ENCODE results near the gene HAUS5.
A peak's percentile ranks its signal among the peaks of the same experiment; 100 is the strongest.

HAUS5 gene

DNA sequence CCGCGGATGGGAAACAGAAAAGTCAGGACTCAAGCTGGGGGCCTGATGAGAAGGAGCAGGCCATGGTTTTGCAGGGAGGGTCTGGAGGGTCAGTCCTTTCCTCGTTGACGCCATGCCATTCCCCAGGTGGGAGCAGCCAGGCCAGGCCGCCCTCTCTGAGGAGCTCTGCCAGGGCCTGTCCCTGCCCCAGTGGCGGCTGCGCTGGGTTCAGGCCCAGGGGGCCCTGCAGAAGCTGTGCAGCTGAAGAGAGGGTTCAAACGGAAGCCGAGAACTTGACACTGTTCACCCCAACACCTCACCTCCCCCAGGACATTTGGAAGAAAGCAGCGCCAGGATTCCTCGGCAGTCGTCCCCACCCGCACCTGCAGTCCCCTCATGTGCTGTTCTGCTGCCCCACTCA is 10.2 kb downstream of the HAUS5 start:
- Mint-ChIP-seq H3K9me3 (no peaks in the 10 kb centered on the region), H3K4me3 (no peak overlapping the region), H3K4me1 (no peaks in the 10 kb centered on the region), H3K27ac (peak overlapping the region; percentile 86), H3K36me3 (peaks cover 28% of the 10 kb centered on the region)
- no peak for DNase-seq (ENCODE audit: low spot score in 2 of 2)
- no peak for ATAC-seq

DNA sequence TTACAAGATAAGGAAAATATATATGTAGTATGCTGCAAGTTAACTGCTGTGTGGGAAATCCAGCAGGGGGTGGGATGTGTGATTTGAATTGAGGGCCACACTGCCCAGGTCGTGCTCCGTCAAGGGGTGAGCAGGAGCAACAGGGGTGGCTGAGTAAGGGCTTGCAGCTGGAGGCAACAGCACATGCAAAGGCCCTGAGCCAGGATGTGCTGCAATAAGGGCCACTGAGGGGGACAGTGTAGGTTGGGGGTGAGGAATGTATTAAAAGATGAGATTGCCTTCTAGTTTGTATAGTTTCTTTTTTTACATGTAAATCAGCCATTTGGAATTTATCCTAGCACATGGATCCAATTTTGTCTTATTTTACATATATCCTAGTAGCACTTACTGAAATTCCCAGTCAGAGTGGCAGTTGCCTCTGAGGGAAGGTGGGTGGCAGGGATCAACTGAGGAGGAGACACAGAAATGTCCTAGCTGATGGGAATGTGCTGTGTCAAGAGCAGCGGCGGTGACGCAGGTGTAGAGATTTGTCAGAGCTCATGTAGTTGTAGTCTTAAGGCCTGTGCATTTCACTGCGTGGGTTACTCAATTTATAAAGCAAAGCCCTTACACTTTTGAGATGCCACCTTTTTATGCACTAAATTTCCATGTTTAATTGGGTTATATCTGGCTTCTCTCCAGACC is 10.9 kb downstream of the HAUS5 start:
- ATAC-seq = no peak
- H3K4me1 Mint-ChIP-seq = peaks cover 6% of the 10 kb centered on the region
- no peak overlapping the region for H3K4me3 Mint-ChIP-seq
- H3K27ac Mint-ChIP-seq = peak overlapping the region; percentile 86
- peaks cover 24% of the 10 kb centered on the region for H3K36me3 Mint-ChIP-seq
- no peaks in the 10 kb centered on the region for H3K9me3 Mint-ChIP-seq
- no peak for DNase-seq (ENCODE audit: low spot score in 2 of 2)

DNA sequence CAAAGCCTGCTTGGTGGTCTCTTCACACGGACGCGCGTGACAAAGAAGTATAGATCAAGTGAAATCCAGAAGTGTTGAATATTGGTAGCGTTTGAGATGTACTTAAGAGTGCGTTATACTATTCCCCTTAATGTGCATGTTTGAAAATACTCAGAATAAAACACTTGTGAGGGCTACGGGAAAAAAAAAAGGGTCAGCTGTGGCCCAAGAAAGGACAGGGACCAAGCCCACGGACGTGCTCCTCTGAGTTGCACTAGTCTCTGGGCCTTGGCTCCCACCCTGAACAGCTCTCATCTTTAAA is 15.7 kb downstream of the HAUS5 start:
- H3K4me3 Mint-ChIP-seq = peak overlapping the region; percentile 96
- peaks cover 57% of the 10 kb centered on the region for H3K36me3 Mint-ChIP-seq
- H3K4me1 Mint-ChIP-seq = peaks cover 25% of the 10 kb centered on the region
- ATAC-seq = no peak
- DNase-seq (ENCODE audit: low spot score in 2 of 2) = no peak
- H3K27ac Mint-ChIP-seq = peak overlapping the region; percentile 99
- no peaks in the 10 kb centered on the region for H3K9me3 Mint-ChIP-seq

DNA sequence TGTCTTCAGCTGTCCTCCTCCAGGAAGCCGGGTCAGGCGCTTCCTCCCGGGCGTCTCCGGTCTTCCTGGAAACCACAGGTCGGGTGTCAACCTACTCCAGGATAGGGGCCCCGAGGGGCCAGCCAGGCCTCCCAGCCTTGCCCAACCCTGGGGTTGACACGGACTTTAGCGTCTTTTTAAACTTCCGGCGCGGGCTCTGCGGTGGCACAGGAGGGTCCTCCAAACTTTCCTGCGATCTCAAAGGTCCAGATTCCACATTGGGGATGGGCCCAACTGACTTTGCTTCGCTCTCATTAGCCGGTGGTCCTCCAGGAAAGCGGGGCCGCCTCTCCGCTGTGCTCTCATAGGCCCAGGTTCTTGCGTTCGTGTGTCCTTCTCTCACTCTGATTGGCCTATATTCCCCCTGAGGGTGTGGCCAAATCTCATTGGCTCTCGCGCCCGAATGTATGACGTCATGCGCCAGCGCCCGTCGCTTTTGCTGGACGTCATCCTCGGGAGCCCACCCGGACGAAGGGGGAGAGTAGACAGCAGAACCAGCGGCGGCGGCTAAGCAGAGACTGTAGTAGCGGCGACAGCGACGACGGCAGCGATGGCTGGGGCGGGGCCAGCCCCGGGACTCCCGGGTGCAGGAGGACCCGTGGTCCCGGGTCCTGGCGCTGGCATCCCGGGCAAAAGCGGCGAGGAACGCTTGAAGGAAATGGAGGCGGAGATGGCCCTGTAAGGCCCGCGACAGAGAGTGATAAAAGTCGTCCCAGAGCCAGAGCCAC is 16.2 kb downstream of the HAUS5 start, which contains the start of gene RBM42:
RBM42 (plus strand) TSS at position 472 of the 767 bp plus-strand sequence; CDS start at position 590, 118 bp downstream.
- Mint-ChIP-seq H3K4me1 (peaks cover 28% of the 10 kb centered on the region), H3K4me3 (peak within 1 kb of the TSS; percentile 96), H3K36me3 (peaks cover 62% of the 10 kb centered on the region), H3K27ac (peak within 1 kb of the TSS; percentile 99), H3K9me3 (no peaks in the 10 kb centered on the region)
- DNase-seq (ENCODE audit: low spot score in 2 of 2) = peak; percentile 99
- ATAC-seq = peak; percentile 100

DNA sequence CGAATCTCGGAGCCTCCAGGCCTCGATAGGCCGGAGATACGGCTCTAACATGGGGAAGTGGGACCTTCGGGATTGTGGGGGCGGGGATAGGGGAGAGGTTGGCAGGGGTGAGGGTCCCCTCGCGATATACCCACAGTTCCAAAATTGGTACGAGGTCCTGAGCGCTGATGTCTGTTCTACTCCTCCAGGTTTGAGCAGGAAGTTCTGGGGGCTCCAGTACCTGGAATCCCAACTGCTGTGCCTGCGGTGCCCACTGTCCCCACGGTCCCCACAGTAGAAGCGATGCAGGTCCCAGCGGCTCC is 16.7 kb downstream of the HAUS5 start:
- no peak for DNase-seq (ENCODE audit: low spot score in 2 of 2)
- H3K36me3 Mint-ChIP-seq = peaks cover 65% of the 10 kb centered on the region
- H3K4me3 Mint-ChIP-seq = peak overlapping the region; percentile 96
- H3K4me1 Mint-ChIP-seq = peaks cover 28% of the 10 kb centered on the region
- no peak for ATAC-seq
- H3K27ac Mint-ChIP-seq = peak overlapping the region; percentile 99
- H3K9me3 Mint-ChIP-seq = no peaks in the 10 kb centered on the region

DNA sequence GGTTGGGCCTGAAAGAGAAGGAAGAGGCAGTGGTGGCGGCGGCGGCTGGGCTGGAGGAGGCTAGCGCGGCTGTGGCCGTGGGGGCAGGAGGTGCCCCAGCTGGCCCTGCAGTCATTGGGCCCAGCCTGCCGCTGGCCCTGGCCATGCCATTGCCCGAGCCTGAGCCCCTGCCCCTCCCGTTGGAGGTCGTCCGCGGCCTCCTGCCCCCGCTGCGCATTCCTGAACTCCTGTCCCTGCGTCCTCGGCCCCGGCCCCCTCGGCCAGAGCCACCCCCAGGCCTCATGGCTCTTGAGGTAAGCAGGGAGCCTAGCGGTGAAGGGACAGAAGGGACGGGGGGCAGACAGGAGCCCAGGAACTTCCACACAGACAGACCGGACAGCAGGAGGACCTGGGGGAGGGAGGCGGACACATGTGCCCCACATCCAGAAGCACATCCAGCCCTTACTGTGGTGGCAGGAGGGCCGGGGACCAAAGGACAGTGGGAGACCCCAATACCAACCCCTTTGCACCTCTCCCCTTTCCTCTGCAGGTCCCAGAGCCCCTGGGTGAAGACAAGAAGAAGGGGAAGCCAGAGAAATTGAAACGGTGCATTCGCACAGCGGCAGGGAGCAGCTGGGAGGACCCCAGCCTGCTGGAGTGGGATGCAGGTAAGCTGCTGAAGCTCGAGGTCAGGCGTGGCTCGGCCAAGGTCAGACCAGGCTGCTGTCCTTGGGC is 21.3 kb downstream of the HAUS5 start:
- H3K27ac Mint-ChIP-seq = no peak overlapping the region
- ATAC-seq = no peak
- peaks cover 94% of the 10 kb centered on the region for H3K36me3 Mint-ChIP-seq

DNA sequence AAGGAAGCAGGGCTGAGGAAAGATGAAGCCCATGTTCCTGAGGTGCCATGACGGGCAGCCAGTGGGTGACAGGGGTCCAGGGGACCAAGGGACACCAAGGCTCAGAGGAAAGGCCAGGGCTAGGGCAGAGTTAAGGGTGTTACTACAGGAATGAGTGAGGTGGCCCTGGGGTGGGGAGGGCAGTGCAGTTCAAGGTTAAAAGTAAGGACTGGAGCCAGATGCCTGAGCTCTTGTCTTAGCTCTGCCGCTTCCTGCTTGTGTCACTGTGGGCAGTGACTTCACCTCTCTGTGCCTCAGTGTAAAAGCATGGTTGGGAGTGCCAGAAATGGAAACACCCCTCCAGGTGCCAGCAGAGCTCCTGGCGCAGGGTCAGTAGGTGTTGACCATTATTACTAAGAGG is 24.1 kb downstream of the HAUS5 start:
- Mint-ChIP-seq H3K4me3 (no peak overlapping the region), H3K9me3 (no peaks in the 10 kb centered on the region), H3K27ac (peak overlapping the region; percentile 54), H3K4me1 (peaks cover 21% of the 10 kb centered on the region), H3K36me3 (peaks cover 68% of the 10 kb centered on the region)
- DNase-seq (ENCODE audit: low spot score in 2 of 2) (no peak), ATAC-seq (no peak)

More for the DNA sequence above, 21.3 kb downstream of the HAUS5 start:
- Mint-ChIP-seq H3K4me3 (no peak overlapping the region), H3K9me3 (no peaks in the 10 kb centered on the region), H3K4me1 (peaks cover 19% of the 10 kb centered on the region)
- no peak for DNase-seq (ENCODE audit: low spot score in 2 of 2)

DNA sequence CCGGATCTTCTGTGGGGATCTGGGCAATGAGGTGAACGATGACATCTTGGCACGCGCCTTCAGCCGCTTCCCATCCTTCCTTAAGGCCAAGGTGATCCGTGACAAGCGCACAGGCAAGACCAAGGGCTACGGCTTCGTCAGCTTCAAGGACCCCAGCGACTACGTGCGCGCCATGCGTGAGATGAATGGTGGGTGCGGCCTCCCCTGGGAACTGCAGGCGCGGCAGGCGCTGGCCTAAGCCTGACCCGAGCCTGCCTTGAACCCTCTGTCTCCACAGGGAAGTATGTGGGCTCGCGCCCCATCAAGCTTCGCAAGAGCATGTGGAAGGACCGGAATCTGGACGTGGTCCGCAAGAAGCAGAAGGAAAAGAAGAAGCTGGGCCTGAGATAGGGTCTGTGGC is 24.6 kb downstream of the HAUS5 start:
- H3K4me3 Mint-ChIP-seq = no peak overlapping the region
- H3K27ac Mint-ChIP-seq = peak overlapping the region; percentile 54
- H3K4me1 Mint-ChIP-seq = peaks cover 25% of the 10 kb centered on the region
- DNase-seq (ENCODE audit: low spot score in 2 of 2) = no peak
- H3K9me3 Mint-ChIP-seq = no peaks in the 10 kb centered on the region
- no peak for ATAC-seq
- peaks cover 62% of the 10 kb centered on the region for H3K36me3 Mint-ChIP-seq

DNA sequence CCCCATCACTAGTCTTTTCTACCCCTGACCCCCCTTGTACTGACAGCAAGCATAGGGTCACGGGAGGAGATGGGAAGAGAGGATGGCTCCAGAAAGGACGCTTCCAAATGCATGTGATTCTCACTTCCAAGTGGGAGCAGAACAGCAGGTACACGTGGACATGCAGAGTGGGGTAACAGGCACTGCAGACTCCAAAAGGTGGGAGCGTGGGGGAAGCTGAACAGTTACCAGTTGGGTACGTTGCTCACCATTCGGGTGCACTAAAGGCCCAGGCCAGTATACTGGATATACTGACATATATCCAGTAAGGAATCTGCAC is 26.7 kb downstream of the HAUS5 start:
- no peaks in the 10 kb centered on the region for H3K9me3 Mint-ChIP-seq
- H3K36me3 Mint-ChIP-seq = peaks cover 44% of the 10 kb centered on the region
- DNase-seq (ENCODE audit: low spot score in 2 of 2) = no peak
- H3K4me3 Mint-ChIP-seq = no peak overlapping the region
- ATAC-seq = no peak
- H3K27ac Mint-ChIP-seq = no peak overlapping the region
- peaks cover 28% of the 10 kb centered on the region for H3K4me1 Mint-ChIP-seq

DNA sequence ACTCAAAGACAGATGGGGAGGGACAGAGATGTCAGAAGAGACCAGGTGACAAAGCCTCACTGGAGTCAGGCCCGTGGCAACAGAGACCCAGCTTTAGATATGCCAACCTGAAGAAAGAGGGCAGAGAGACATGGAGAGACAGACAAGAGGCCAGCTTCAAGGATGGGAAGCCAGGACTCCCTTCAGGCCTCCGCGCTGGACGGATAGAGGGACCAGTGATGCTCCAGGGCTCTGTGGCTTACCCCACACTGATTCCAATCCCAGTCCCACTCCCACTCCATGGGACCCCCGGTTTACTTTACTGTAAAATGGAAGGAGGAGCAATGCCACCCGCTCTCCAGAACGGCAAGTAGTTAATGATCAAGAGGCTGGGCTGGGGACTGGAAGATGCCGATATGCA is 27.3 kb downstream of the HAUS5 start:
- ATAC-seq = no peak
- no peaks in the 10 kb centered on the region for H3K9me3 Mint-ChIP-seq
- H3K36me3 Mint-ChIP-seq = peaks cover 38% of the 10 kb centered on the region
- H3K4me3 Mint-ChIP-seq = no peak overlapping the region
- H3K4me1 Mint-ChIP-seq = peaks cover 34% of the 10 kb centered on the region
- H3K27ac Mint-ChIP-seq = no peak overlapping the region
- DNase-seq (ENCODE audit: low spot score in 2 of 2) = no peak

DNA sequence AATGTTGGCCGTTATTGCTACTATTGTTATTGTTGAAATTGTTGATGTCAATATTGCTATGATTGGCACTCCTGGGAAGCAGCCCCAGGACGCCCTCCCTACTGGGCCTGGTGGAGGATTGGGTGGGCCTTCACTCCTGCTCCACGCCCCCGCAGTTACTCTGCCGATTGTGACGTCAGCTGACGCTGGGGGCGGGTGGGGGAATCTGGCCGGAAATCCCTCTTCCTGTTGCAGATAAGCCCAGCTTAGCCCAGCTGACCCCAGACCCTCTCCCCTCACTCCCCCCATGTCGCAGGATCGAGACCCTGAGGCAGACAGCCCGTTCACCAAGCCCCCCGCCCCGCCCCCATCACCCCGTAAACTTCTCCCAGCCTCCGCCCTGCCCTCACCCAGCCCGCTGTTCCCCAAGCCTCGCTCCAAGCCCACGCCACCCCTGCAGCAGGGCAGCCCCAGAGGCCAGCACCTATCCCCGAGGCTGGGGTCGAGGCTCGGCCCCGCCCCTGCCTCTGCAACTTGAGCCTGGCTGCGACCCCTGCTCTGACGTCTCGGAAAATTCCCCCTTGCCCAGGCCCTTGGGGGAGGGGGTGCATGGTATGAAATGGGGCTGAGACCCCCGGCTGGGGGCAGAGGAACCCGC is 29.1 kb downstream of the HAUS5 start, which contains the start of gene ETV2:
ETV2 (plus strand) TSS at position 231 of the 637 bp plus-strand sequence. CDS start 716 bp downstream, outside the sequence.
- Mint-ChIP-seq H3K9me3 (no peaks in the 10 kb centered on the region), H3K4me3 (peak within 1 kb of the TSS; percentile 77), H3K36me3 (peaks cover 21% of the 10 kb centered on the region), H3K4me1 (peaks cover 44% of the 10 kb centered on the region), H3K27ac (peak within 1 kb of the TSS; percentile 43)
- DNase-seq (ENCODE audit: low spot score in 2 of 2) = peak; percentile 41 to 72
- no peak for ATAC-seq

DNA sequence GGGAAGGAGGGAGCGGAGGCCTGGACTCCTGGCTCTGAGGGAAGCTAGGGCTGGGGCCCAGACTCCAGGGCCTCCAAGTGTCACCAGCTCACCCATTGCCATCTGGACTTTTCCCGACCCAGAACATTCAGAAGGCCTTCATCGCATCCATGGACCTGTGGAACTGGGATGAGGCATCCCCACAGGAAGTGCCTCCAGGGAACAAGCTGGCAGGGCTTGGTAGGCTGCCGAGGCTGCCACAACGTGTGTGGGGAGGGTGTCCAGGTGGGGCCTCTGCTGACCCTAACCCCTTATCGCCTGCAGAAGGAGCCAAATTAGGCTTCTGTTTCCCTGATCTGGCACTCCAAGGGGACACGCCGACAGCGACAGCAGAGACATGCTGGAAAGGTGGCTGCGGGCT is 29.8 kb downstream of the HAUS5 start:
- peaks cover 44% of the 10 kb centered on the region for H3K4me1 Mint-ChIP-seq
- DNase-seq (ENCODE audit: low spot score in 2 of 2) = no peak
- H3K9me3 Mint-ChIP-seq = no peaks in the 10 kb centered on the region
- peak overlapping the region; percentile 77 for H3K4me3 Mint-ChIP-seq
- H3K27ac Mint-ChIP-seq = peak overlapping the region; percentile 43
- ATAC-seq = no peak
- H3K36me3 Mint-ChIP-seq = peaks cover 14% of the 10 kb centered on the region

DNA sequence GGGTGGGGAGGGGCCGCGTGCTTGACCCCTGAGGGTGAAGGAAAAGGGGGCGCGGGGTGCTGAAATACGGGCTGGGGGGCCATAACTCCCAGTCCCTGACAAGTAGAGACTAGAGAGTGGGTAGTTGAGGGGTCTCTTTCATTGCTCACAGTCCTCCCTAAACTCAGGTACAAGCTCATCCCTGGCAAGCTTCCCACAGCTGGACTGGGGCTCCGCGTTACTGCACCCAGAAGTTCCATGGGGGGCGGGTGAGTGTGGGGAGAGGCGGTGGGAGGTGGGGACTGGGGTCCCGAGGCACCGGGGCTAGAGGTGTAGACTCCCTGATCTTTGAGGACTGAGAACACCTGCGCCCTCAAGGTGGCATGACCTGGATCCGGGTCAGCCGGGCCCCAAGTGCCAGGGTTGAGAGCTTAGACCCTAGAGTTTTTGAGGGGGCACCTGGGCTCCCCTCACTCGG is 30.3 kb downstream of the HAUS5 start:
- peak overlapping the region; percentile 60 for H3K27ac Mint-ChIP-seq
- DNase-seq (ENCODE audit: low spot score in 2 of 2) (no peak), ATAC-seq (no peak)
- peak overlapping the region; percentile 77 for H3K4me3 Mint-ChIP-seq
- H3K4me1 Mint-ChIP-seq = peaks cover 44% of the 10 kb centered on the region
- H3K9me3 Mint-ChIP-seq = no peaks in the 10 kb centered on the region
- H3K36me3 Mint-ChIP-seq = peaks cover 9% of the 10 kb centered on the region

DNA sequence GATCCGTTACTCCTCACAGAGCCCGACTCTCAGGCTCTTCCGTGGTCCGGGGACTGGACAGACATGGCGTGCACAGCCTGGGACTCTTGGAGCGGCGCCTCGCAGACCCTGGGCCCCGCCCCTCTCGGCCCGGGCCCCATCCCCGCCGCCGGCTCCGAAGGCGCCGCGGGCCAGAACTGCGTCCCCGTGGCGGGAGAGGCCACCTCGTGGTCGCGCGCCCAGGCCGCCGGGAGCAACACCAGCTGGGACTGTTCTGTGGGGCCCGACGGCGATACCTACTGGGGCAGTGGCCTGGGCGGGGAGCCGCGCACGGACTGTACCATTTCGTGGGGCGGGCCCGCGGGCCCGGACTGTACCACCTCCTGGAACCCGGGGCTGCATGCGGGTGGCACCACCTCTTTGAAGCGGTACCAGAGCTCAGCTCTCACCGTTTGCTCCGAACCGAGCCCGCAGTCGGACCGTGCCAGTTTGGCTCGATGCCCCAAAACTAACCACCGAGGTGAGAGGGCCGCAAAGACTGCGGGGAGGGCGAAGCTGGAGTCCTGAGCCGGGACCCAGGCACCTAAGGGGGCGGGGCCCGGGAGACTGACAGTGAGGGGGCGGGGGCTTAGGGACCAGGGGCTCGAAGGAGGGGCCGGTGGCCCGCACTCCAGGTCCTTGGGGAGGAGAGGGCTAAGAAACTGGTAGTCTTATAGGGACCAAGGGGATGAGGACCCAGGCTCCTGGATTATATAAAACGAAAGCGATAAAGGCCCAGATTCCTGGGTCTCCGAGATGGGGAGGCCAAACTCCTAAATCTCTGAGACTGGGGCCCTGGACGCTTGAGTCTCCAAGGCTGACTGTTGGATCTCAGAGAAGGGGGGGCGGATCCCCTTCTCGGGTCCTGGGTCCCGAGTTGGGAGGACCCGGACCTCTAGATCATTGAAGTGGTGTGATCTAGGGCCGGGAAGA is 31.0 kb downstream of the HAUS5 start:
- peaks cover 2% of the 10 kb centered on the region for H3K36me3 Mint-ChIP-seq
- no peaks in the 10 kb centered on the region for H3K9me3 Mint-ChIP-seq
- ATAC-seq (peak; percentile 64), DNase-seq (ENCODE audit: low spot score in 2 of 2) (peak; percentile 74 to 95)
- peak overlapping the region; percentile 60 for H3K27ac Mint-ChIP-seq
- peak overlapping the region; percentile 77 for H3K4me3 Mint-ChIP-seq
- peaks cover 45% of the 10 kb centered on the region for H3K4me1 Mint-ChIP-seq
